HFF-Myc (cell line): Measurements from ENCODE around the gene FER1L5.

Experiments
- DNase-seq: peaks from one replicate; pipeline ENCODE4 v3.0.0-alpha.2; 2011; ENCODE audit warnings: low read depth; ENCODE audit errors: extremely low read depth
- H3K4me3 ChIP-seq: replicated peaks from 2 replicates; pipeline ENCODE4 v1.5.1; 2011; ENCODE audit warnings: low read depth, mild to moderate bottlenecking, control low read depth, low read length
- CTCF ChIP-seq: IDR thresholded peaks from 2 replicates; pipeline ENCODE4 v1.5.1; 2012; ENCODE audit warnings: mild to moderate bottlenecking, low read depth, low read length, control low read depth; ENCODE audit errors: missing control alignments

FER1L5 gene

DNA sequence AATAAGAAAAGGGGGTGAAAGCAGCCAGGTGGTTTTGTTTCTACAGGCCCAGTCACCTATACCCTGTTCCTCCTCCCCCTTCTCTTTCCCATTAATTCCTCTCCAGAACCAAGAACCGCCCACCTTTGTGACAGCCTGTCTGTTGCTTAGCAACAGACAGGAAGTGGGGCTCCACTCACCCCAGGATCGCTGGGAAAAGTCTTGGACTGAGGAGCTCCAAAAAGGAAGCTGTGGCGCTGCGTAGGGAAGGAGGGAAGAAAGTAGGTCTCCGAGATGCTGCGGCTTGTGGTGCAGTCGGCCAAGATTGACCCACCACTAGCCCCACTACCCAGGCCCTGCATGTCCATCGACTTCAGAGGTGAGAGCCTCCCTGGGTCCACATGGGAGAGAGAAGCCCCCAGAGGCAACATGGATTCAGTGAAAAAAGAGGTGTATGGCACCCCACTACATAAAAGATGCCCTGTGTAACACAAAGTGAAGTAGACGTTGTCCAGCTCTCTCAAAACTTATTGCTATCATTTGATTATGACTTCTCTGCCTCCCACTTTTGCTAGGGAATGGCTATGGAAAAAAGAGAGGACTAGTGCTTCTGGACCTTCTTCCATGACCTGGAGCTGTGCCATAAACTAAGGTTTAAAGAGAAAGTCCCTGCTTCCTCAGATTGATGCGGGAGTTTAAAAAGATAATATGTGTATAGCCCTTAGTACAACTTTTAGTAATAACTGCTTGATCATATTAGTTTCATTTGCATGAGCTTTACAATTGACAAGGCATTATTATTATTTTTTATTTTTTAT lies at the start of gene FER1L5:
FER1L5 (plus strand) TSS at position 201 of the 797 bp plus-strand sequence; CDS start at position 274, 73 bp downstream.
- TF ChIP-seq CTCF = no peak
- no peak for DNase-seq
- H3K4me3 ChIP-seq = peak within 1 kb of the TSS; percentile 40

GRCh38 chr2:96594282-96594681 lies 48.3 kb upstream of the FER1L5 start:
- TF ChIP-seq CTCF = no peak
- H3K4me3 ChIP-seq = no peak overlapping the region

DNA sequence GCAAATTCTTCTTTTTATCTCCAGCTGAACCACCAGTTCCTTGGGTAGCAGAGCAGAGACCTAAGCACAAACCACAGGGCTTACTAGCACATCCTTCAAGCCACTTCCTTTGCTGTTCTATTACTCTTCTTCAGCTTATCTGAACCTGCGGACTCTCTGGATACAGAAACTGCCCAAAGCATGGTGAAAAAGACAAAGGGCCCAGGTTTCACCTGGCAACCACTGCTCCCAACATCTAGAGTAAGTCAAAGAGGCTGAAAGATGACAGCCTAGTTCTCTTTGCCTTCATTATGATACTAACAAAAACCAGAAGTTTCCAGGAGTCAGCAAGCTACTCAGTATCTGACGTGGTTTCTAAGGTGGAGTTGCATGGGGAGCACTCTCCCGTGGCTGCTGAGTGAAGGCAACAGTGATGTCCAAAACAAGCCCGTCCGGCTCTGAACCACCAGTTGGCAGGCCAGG lies 47.8 kb upstream of the FER1L5 start:
- no peak for DNase-seq
- TF ChIP-seq CTCF = no peak
- H3K4me3 ChIP-seq = no peak overlapping the region

More at GRCh38 chr2:96594282-96594681, 48.3 kb upstream of the FER1L5 start:
- DNase-seq = no peak

DNA sequence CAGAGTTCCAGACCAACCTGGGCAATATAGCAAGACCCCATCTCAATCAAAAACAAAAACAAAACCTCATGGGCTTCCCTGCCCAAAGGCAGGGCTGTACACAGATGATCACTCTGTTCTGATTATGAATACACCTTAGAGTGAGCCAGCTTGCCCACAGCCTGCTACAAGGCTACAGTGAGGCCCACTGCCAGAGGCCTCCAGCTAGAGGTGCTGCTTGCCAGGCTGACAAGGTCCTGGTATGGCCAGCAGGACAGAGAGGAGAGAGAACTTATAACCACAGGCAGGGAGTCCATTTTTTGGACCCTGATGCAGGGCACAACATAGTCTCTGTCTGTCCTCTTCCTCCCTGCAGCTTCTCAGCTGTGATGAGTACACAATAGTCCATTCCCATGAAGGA lies 46.0 kb upstream of the FER1L5 start:
- DNase-seq = no peak
- no peak overlapping the region for H3K4me3 ChIP-seq
- no peak for TF ChIP-seq CTCF

DNA sequence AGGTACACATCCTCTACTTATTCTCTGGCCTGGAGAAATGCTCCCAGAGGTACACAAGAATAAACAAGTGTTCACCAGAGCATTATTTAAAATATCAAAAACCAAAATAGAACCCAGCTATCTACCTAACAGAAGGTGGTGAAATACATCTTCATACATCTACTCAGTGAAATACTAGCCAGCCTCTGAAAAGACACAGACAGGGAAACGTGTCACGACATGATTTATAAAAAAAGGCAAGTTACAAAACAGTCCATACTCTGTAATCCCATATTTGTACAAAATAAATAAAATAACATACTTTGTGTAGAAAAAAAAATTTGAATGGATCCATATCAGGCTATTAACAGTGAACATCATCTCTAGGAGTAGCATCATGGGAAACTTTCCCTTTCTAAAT lies 42.6 kb upstream of the FER1L5 start:
- H3K4me3 ChIP-seq = no peak overlapping the region
- TF ChIP-seq CTCF = no peak
- DNase-seq = no peak

DNA sequence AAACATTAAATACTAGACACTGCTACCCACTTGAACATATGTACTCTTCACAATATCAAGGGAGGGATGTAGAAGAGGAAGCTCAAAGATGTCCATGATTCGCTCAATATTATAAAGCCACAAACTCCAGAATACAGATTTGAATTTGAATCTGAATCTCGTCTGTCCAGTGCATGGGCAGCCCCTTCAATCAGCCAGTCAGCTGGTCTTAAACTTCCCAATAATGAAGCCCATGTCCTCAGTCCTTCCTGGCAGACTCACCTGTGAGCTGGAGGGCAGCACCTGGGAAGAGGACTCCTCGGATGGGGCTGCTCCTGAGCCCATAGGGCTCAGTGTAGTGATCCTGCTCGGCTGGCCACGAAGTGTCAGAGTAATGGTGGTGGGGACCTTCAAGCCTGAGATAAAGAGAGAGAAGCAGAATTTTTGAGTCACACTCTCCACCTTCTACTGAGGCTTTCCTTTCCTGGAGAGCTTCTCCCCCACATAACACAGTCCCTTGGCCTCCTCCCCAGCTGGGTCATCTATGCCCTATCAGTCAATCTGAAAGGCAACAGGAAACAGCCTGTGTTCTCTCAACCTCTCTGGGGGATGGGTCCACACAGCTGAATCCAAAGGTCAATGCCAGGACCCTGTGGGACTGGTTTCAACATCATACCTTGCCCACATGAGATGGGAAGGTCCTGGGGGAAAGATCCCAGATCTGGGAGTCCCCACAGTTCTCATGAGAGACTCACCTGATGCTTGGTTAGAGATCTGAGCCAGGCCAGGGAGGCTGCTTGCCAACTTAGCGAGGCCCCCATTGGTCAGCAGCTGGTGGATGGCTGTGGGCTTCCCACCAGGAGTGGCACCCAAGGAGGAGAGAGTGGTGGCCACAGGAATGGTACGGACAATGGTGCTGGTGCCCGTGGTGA lies 40.9 kb upstream of the FER1L5 start:
- no peak overlapping the region for H3K4me3 ChIP-seq
- no peak for TF ChIP-seq CTCF
- no peak for DNase-seq
